Adrenal gland (tissue), 12 donors: Measurements from ENCODE around the gene DLK2. TPM values are rescaled to one million over a fixed set of nuclear protein-coding genes. Genes with fewer than 3 reads are reported as not detected.

ENCODE experiments used
- DNase-seq, 7 donors: peaks; one replicate each; pipeline ENCODE4 v3.0.0-alpha.2; 2019 to 2020
- H3K27ac ChIP-seq, 5 donors: fragments of 200-600 bp; sonication (generic) in 4 of 5; 1 replicate in 3 of 5; 2 replicates in 2 of 5; pipeline versions ENCODE4 v1.5.1 to v1.8.0; 2016 to 2020; ENCODE audit warnings: mild to moderate bottlenecking in 1 of 5
- H3K27me3 ChIP-seq: fragments of 200-600 bp; 2 replicates; pipeline ENCODE4 v1.8.0; 2021
- H3K36me3 ChIP-seq, 2 donors: fragments of 200-600 bp; replicated peaks in 1 of 2; 1 replicate in 1 of 2; 2 replicates in 1 of 2; pipeline versions ENCODE4 v1.5.1 to v1.8.0; 2018 to 2022
- H3K4me1 ChIP-seq, 2 donors: fragments of 200-600 bp; replicated peaks in 1 of 2; 1 replicate in 1 of 2; 2 replicates in 1 of 2; pipeline versions ENCODE4 v1.5.1 to v1.8.0; 2018 to 2021
- H3K4me3 ChIP-seq, 4 donors: fragments of 200-600 bp; sonication (generic) in 3 of 4; one replicate each; pipeline ENCODE4 v1.5.1; 2016 to 2018
- H3K9me3 ChIP-seq, 3 donors: fragments of 200-600 bp; sonication (generic) in 1 of 3; replicated peaks in 1 of 3; 1 replicate in 2 of 3; 2 replicates in 1 of 3; pipeline versions ENCODE4 v1.5.1 to v1.8.0; 2016 to 2021
- POLR2A ChIP-seq, 2 donors: fragments of 450-650 bp; IDR thresholded peaks; one replicate each; pipeline ENCODE4 v1.6.1; 2017; ENCODE audit warnings: antibody characterized with exemption in 2 of 2, mild to moderate bottlenecking in 2 of 2, moderate library complexity in 1 of 2
- WGBS, 4 donors: extraction: QIAGEN DNeasy Blood & Tissue Kit in 2 of 4; methylation state at CpG; one replicate each; pipeline versions ENCODE4 v1.1.5 to v1.1.7; 2013 to 2017; 5-methylcytosine and 5-hydroxymethylcytosine counted together
- intact Hi-C, 2 donors: fragments of 100-400 bp; cut with DNase I; formaldehyde crosslinking; loops; one replicate each; pipeline versions ENCODE4 v1.14.1 to v1.15.0; 2022 to 2023
- polyA plus RNA-seq, 3 donors: library from polyadenylated mRNA; stranded (reverse); fragments of 200-250 nt in 2 of 3; fragments of 350-450 nt in 1 of 3; fragmentation: Illumina TruSeq in 1 of 3; extraction: RNeasy Lipid Tissue Mini Kit (QIAGEN cat#74804) in 1 of 3; gene quantifications; one replicate each; pipeline ENCODE4 v1.2.3, GENCODE V29; 2013 to 2014
- total RNA-seq, 9 donors: library from RNA; depleted of rRNA in 4 of 9; stranded (reverse); fragments of >200 nt in 4 of 9; fragments of 120-200 nt in 1 of 9; fragmentation: NEBNext Ultra II Directional in 1 of 9; extraction: Animal tissue kit (Norgen Biotek cat#: 25700) in 1 of 9; gene quantifications; one replicate each; pipeline versions ENCODE4 v1.1.0 to v1.2.4, GENCODE V29; 2013 to 2023
- TF ChIP-seq, protein P1 (sequence below), 6 experiments: fragments of 450-650 bp in 4 of 6; fragments of 200-600 bp in 2 of 6; sonication (generic) in 1 of 6; IDR thresholded peaks; 1 replicate in 5 of 6; 2 replicates in 1 of 6; pipeline versions ENCODE4 v1.5.1 to v1.8.0; 2016 to 2021; ENCODE audit warnings: antibody characterized with exemption in 6 of 6, mild to moderate bottlenecking in 2 of 6, moderate library complexity in 1 of 6
- donor health status: healthy with polysubstance abuse.
- donor health status: Bipolar disorder and iron deficiency.
- donor health status: DM: yes; HTN: yes; CAD: no.
- donor health status: DM: no; HTN: no; CAD: no.
- donor health status: DM: no; HTN: no; CAD: no.
- donor health status: DM: yes; HTN: yes; CAD: no.

DLK2 gene
- total and polyA plus RNA-seq, 12 donors, result 0.14 to 3.9 (median 1.1) TPM; not detected in 4

DNA sequence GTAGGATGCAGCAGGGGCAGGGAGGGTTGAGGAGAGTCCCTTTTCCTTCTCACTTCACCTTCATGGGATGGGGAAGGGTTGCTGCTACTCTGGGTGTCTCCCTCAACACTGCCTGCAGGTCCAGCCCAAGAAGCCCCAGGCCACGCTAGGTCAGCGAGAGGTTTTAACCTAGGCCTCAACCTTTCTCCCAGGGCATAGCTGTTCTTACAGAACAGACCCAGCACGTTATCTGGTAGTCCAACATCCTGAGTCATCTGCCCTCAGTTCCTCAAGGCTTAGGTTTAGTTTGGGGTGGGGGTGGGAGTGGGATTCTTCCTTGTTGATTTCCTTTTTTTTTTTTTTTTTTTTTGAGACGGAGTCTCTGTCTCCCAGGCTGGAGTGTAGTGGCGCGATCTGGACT is 39.0 kb upstream of the DLK2 start:
- WGBS, 4 donors, result 77 to 89% (median 86%) methylated on average over 5 to 6 of the region's 6 CpGs
- TF ChIP-seq POLR2A (IDR thresholded peaks at IDR 0.05), result no peak
- H3K27ac ChIP-seq, result no peak overlapping the region

DNA sequence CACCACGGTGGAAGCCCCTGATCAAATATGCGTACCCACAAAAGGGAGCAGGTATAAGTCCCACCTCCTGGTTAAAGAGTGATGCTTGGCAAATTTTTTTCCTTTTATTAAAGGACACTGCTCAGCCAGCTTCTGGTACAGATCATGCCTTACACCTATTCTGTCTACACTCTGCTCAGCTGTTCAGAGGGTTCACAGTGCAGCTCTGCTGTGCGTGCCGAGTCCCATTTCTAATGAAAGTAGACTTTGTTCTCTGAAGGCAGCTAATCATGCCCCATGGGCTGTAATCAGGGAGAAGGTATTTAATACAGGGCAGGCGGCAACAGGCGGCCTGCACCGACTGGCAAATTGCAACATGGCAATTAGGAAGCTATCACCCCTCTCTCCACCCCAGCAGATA is 38.5 kb upstream of the DLK2 start:
- peaks cover 29 to 35% of the 10 kb centered on the region in 2 donors for H3K4me1 ChIP-seq
- DNase-seq, result no peak
- no peaks in the 10 kb centered on the region for H3K9me3 ChIP-seq
- peaks cover 0 to 9% of the 10 kb centered on the region in 2 donors for H3K36me3 ChIP-seq
- H3K27me3 ChIP-seq, result no peaks in the 10 kb centered on the region
- 92 to 96% (median 93%) methylated on average over 7 of the region's 7 CpGs for WGBS, 4 donors
- H3K27ac ChIP-seq, result no peak overlapping the region
- H3K4me3 ChIP-seq, result no peak overlapping the region
- TF ChIP-seq, protein P1, sequence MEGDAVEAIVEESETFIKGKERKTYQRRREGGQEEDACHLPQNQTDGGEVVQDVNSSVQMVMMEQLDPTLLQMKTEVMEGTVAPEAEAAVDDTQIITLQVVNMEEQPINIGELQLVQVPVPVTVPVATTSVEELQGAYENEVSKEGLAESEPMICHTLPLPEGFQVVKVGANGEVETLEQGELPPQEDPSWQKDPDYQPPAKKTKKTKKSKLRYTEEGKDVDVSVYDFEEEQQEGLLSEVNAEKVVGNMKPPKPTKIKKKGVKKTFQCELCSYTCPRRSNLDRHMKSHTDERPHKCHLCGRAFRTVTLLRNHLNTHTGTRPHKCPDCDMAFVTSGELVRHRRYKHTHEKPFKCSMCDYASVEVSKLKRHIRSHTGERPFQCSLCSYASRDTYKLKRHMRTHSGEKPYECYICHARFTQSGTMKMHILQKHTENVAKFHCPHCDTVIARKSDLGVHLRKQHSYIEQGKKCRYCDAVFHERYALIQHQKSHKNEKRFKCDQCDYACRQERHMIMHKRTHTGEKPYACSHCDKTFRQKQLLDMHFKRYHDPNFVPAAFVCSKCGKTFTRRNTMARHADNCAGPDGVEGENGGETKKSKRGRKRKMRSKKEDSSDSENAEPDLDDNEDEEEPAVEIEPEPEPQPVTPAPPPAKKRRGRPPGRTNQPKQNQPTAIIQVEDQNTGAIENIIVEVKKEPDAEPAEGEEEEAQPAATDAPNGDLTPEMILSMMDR (IDR thresholded peaks at IDR 0.05), result no peak
- no peak for TF ChIP-seq POLR2A (IDR thresholded peaks at IDR 0.05)
- intact Hi-C loops, result no loop called here

More for the DNA sequence above, 39.0 kb upstream of the DLK2 start:
- DNase-seq, result no peak
- H3K9me3 ChIP-seq, result no peaks in the 10 kb centered on the region
- H3K4me1 ChIP-seq, result peaks cover 29 to 30% of the 10 kb centered on the region in 2 donors
- no peaks in the 10 kb centered on the region for H3K27me3 ChIP-seq
- intact Hi-C loops, result no loop called here
- peaks cover 0 to 14% of the 10 kb centered on the region in 2 donors for H3K36me3 ChIP-seq
- no peak overlapping the region for H3K4me3 ChIP-seq

DNA sequence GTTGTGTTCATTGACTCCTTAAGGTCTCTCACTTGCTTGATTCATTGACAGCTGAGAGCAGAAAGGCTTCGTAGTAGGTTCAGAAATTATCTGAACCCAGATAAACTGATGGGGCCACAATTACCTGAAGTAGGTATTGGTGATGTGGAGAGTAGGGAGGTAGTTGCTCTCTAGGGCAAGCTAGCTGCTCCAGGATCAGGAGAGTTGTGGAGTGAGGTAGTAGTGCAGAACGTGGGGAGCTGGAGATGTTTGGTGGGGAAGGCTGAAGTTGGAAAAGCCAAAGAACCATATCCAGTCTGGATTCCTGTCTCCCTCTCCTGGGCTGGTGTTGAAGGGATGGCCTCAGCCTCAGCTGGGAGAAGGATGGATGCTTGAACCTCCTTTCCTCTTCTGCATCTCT is 37.9 kb upstream of the DLK2 start:
- WGBS, 4 donors, result 89 to 94% (median 92%) methylated on average over 2 of the region's 2 CpGs
- no peak for TF ChIP-seq POLR2A (IDR thresholded peaks at IDR 0.05)
- TF ChIP-seq, protein P1 (IDR thresholded peaks at IDR 0.05), result no peak

DNA sequence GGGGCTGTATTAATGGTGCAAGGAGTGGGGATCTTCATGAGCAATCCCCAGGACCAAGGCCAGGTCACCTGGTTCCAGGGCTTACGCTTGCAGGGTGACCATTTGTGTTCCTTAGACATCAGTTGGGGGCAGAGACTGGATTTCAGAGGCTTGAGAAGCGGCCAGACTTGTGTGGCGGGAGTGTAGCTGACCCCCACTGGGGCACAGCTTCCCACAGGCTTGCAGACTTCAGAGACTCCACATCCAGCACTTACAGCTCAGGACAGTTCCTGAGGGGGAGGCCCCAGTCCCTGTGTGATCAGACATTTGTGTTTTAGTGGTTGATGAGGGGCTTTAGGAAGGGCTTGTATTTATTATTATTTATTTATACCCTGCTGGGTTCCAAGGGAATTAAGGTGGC is 37.3 kb upstream of the DLK2 start:
- peak overlapping the region in 2 of 5 donors; percentile 73 to 76 for H3K27ac ChIP-seq
- DNase-seq, result peak in 1 of 7 donors; percentile 48
- no peaks in the 10 kb centered on the region for H3K9me3 ChIP-seq
- TF ChIP-seq, protein P1 (IDR thresholded peaks at IDR 0.05), result no peak
- TF ChIP-seq POLR2A (IDR thresholded peaks at IDR 0.05), result no peak
- H3K4me3 ChIP-seq, result no peak overlapping the region
- H3K4me1 ChIP-seq, result peaks cover 29 to 42% of the 10 kb centered on the region in 2 donors
- 14 to 63% (median 45%) methylated on average over 1 to 3 of the region's 3 CpGs for WGBS, 4 donors
- H3K36me3 ChIP-seq, result peaks cover 0 to under 1% of the 10 kb centered on the region in 2 donors
- intact Hi-C loops, result no loop called here
- no peaks in the 10 kb centered on the region for H3K27me3 ChIP-seq

More for the DNA sequence above, 37.9 kb upstream of the DLK2 start:
- Histone ChIP-seq H3K27ac (no peak overlapping the region), H3K4me3 (no peak overlapping the region), H3K9me3 (no peaks in the 10 kb centered on the region), H3K27me3 (no peaks in the 10 kb centered on the region), H3K4me1 (peaks cover 29 to 41% of the 10 kb centered on the region in 2 donors), H3K36me3 (peaks cover 0 to 6% of the 10 kb centered on the region in 2 donors)
- no peak for DNase-seq
- intact Hi-C loops, result no loop called here
